Stimulated activated CD4-positive, alpha-beta T cell treated with anti-CD3 and anti-CD28 coated beads, Interleukin-4, amount 100 ng/mL, for 4 hours (primary cell): ENCODE results near the gene NME9.
A peak's percentile ranks its signal among the peaks of the same experiment; 100 is the strongest.

Experiments used
- DNase-seq, 2 experiments: peaks; one replicate each; pipeline ENCODE4 v3.0.0-alpha.2; 2020

The NME9 gene

GRCh38 chr3:138361561-138361971 lies 31.9 kb upstream of the NME9 start:
- DNase-seq, result no peak

DNA sequence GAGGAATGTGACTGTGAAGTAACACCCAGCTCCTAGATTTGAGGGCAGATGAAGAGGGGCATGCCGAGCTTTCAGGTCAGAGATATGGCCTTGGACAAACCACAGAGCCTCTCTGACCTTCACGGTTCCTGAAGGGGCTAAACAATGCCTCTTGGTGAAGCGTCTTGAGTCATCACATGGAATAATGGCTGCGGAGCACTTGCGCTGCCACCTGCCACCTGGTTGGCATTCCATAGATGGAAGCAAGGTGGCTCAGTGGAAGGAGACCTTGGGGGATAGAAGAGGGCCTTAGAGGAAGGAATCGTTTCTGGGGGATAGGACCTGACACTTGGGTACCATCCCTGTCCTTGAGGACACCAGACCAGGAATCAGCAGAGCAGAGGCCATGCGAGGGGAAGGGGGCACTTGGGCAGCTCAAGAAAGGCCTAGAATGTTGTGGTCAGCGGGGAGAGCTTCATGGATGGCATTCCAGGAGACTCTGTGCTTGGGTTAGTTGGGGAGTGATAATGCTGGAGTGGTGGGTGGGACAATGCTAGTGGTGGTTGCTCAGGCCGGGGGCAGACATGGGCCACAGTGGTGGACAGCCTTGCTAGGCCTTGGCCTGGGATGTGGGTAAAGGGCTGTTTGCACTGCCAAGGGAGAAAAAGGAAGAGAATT lies 31.3 kb upstream of the NME9 start:
- no peak for DNase-seq

DNA sequence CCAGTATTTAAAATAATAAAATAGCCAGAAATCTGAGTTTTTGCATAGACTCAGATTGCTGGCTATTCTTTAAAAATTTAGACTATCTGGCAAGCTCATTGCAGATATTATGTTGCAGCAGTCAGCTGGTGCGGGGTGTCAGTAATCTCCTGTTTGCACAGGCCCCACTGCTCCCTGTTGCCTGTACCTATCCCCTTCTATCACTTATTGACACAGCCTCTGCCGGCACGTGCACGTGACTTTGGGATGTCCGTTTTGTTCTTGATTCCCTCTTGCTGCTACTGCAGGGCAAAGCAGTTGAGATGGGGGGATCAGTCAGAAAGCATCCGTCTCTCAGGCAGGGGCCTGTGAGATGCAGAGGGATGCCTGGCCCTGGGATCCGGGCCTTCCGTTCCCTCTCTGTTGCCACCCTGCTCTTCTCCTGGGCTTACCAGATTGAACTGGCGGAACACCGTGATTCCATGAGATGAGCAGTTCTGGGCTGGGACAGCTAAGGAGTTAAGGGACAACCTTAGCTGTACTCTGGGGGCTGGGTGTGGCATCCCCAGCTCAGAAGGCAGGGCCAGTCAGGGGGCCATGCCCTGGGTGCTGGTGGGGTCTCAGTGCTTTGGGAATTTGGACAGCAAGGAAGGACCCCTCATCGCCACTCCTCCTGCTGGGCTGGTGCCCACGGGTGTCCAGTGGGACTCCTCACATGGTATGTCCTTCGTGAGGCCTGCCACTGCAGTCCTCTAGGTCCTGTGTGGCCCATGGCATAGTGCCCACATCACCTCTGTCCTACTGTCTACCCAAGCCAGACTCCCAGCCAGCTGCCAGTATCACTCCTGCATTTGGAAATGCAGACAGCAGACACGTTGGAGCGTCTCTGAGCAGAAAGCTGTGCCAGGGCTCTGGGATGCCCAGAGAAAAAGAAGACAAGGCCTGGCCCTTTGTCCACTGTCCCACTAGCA lies 30.5 kb upstream of the NME9 start:
- no peak for DNase-seq

- DNase-seq, result no peak
Observed at GRCh38 chr3:138359148-138359918, 29.7 kb upstream of the NME9 start.

- no peak for DNase-seq
Observed at GRCh38 chr3:138356730-138357405, 27.2 kb upstream of the NME9 start.

GRCh38 chr3:138355071-138355470 lies 25.4 kb upstream of the NME9 start:
- DNase-seq, result no peak

DNA sequence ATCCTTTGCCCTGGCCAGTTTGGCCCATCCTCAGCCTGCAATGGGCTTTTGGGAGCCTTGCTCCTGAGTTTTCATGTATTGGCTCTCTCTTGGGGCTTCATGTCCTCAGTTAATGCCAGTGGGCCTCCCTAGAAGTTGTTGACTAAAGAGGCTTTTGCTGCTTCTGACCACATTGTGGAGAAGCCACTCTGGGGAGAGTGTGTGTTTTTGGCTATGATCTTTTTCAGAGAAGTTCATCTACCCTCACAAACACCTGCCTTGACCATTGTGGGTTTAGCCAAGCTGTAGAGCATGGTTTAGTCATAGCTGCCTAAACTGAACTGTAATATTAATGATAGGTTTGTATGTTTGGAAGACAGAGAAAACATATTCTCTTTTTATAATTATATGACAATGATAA lies 24.7 kb upstream of the NME9 start:
- DNase-seq, result no peak

DNA sequence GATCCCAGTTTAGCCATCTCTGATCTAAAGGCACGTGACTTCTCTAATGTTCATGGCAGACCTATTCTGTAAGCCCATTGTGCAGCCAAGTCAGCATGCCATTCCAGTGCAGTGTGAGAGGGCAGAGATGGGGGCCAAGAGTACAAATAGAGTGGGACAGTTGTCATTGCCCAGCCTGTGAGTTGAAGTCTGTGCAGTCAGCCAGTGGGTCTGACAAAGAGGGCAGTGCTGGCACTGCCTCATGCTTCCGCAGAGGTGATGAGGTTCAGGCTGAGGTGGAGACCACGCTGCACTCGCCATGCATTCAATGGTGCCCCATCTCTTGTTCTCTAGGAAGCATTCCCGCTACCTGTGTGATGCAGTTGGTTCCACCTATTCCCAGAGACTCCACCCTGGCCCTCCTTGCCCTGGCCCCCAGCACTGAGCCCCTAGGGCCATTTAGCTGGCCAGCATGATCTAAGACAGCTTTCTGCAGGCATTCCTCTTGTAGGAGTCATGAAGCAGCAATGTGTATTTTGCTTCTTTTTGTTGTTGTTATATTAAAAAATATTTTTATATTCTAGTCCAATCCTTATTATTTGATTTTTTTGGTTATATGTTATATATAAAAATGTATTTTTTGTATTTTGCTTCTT lies 22.4 kb upstream of the NME9 start:
- DNase-seq, result no peak

DNA sequence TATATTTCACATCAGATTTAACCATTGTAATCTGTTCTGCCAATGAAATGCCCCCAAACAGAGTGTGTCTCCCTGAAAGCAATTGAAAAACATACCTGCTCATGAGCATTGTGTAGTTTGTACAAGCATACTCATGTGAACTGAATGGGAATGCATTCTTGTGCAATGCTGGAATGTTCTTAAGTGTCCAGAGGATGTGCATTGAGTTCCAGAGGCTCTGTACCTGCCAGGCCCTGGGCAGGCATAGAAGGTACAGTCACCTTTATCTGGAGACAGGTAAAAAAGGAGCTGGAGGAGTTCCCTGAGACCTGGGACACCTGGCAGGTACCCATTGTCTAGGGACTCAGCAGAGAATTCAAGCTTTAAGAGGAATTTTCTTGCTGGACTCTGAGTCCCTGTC lies 21.5 kb upstream of the NME9 start:
- no peak for DNase-seq

- no peak for DNase-seq
Observed at GRCh38 chr3:138349926-138350665, 20.4 kb upstream of the NME9 start.

GRCh38 chr3:138348754-138349739 lies 19.4 kb upstream of the NME9 start:
- no peak for DNase-seq

DNA sequence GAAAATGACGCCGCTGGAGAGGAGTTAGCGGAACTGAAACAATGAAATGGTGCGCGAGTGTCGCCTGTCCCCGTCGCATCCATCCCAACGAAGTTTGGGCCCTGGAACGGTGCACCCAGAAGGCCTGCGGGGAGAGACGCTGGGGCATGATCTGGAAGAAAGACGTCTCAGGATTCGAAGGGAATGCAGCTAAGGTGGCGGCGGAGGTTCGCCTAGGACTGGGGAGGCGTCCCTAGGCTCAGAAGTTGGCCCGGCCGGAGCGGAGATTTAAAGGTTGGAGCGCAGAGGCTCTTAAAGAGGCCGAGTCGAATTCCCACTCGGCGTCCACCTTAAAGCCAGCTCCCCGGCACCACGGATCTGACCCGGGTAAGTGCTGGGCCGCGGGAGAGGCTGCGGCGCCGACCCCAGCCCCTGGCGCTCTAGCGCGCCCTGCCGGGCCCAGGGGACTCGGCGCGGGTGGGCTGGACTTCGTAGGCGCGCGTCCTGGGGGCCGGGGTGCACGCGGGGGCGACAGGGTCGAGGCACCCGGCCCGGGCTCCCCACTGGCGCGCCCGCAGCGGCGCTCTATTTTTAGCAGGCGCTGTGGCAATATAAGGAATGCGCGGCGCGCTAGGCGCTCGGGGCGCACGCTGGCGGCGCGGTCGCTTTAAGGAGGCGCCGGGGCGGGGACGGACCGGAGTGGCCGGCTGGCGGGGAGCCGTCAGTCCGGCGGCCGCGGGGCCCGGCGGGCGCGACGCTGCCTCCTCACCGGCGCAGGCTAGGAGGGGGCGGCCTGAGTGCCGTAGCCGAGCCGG lies 18.5 kb upstream of the NME9 start, which contains the start of gene MRAS:
Gene MRAS (plus strand): TSS at position 620 of the 794 bp plus-strand sequence. CDS start 24,305 bp downstream, outside the sequence.
- DNase-seq, result peak in 1 of 2 experiments; percentile 19

DNA sequence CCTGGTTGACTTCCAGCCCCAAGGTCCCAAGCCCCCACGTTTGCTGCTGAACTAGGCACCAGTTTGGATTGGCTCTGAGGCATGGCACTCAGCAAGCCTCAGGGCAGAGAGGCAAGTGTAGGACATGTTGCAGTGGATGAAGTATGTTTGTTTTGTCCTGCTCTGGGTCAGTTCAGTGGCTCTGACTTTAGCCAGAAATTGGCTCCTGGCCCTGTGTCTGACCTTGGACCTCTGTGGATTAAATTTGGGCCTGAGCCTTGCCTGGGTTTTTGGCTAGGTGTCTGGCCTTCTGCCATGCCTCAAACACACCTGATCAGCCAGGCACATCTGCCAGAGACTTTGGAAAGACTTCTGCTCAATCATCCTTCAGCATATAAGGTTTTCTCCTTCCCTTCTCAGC lies 15.1 kb upstream of the NME9 start:
- DNase-seq, result no peak

DNA sequence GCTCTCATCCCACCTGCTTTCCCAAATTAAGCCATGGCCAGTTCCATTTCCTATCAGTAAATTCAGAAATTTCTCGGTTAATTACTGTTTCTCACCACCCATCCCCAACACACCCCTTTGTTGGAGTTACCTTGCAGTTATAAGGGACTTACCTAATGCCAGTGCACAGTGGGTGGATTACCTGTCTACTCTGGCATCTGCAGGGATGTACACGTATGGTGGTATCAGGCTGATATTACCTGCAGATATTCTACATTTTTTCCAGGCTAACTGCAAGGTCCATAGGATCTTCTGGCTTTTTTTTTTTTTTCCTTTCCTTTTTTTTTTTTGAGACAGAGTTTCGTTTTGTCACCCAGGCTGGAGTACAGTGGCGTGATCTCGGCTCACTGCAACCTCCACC lies 10.9 kb upstream of the NME9 start:
- no peak for DNase-seq

DNA sequence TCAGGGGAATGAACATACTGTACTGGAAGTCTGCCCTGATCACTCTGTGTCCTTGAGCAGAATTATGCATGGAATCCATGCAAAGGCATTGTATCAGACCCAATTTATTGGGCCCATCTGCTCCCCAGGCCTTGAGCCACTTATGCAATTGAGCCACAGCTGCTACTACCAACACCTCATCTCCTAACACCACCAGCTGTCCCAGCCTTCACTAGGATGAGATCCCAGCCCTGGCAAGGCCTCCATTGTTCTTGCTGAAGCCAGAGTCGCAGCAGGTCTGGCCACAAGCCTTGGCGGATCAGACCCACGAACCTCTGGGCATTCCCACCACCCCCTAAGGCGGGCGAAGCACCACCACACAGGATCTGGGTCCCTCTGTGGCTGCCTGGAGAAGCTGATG lies 9.2 kb upstream of the NME9 start:
- no peak for DNase-seq

DNA sequence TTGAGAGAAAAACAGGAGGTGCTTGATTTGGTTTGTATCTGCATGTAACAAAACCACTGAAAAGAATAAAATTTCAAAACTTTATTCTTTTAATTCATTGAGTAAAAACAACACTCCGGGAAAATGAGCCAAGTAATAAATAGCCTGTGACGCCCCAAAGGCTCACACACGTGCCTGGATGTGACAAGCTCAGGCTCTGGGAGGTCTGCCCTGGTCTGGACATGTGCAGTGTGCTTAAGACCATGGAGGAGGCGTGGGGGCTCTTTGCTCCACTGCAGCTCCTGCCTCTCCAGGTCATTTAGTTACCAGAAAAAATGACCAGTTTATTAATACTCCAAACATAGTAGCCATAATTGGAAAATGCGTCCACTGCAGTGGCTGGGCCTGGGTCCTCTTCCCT lies 8.6 kb upstream of the NME9 start:
- DNase-seq, result no peak

GRCh38 chr3:138336454-138336999 lies 6.9 kb upstream of the NME9 start:
- no peak for DNase-seq

DNA sequence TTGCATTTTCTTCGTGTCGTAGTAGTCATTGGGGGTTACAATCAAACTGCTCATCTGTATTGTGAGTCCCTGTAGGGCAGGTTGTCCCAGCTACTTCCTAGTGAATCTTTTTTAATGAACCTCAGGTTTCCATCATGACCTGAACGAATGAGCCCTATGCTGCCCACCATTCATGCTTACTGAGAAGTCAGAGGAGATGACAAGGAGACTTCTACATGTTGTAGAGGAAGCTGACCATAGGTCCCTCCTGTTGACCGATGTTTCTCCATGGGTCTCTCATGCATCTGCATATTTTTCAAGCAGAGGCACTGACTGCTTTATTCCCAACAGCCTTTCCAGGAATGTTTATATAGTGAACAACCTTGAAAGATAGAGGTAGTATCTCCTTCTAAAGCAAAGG lies 5.0 kb upstream of the NME9 start:
- no peak for DNase-seq

DNA sequence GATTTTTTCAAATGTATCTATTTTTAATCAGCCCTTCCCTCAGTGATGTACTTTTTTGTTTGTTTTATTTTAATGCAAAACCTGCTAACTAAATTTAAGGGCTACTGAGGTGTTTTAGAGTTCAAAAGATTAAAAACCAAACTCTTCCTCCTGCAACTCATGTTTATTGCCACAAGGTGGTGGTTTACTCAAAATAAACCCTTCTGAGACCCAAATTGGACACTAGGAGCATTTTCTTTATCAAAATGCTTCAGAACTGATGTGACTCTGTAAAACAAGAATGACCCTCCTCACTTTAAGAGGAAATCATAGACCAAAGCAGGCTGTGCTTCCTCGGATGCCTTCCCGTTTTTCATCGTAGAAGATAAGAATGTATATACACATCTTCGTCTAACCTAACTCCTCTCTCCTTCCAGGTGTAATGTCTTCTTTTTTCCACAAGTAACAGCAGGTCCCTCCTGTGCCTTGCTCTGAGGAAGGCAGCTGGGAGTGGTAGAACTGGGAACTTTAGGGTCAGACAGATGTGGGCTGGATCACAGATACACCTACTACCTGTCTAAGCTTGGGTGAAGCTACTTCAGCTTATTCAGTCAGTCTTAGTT lies 2.9 kb upstream of the NME9 start:
- no peak for DNase-seq
